ENCODE data around the gene SLC7A1. TPM values are rescaled to one million over a fixed set of nuclear protein-coding genes. Genes with fewer than 3 reads are reported as not detected.

Gene SLC7A1
- total and polyA plus RNA-seq, 10 donors, result 2.2 to 53.8 (median 20.6) TPM

DNA sequence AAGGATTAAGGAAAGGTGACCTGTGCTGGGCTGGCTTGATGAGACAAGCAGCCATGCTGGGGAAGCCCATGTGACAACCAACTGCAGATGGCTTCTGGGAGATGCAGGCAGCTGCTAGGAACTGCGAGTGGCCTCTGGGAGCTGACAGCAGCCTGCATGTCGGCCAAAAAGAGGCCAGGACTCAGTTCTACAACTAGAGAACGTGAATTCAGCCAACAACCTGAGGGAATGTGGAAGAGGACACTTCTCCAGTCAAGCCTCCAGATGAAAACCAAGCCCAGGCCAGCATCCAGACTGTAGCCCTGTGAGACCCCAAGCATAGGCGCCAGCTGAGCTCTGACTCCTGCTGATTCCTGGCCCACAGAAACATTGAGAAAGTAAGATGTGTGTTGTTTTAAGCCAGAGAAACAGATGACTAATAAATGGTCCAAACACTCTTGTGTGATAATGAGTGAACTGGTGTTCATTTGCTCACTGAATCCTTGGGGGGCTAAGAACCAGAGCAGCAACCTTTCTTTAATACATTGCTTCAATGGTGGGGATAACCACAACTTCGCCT, 45.0 kb downstream of the SLC7A1 start:
- H3K4me1 ChIP-seq, result peaks cover 0 to 31% (median 5%) of the 10 kb centered on the region in 6 donors
- intact Hi-C loops (cut with DNase I; ENCODE audit: low total_unique reads), result no loop called here
- H3K27me3 ChIP-seq (replicated peaks in 1 of 7), result no peaks in the 10 kb centered on the region
- WGBS, 5 donors, result 91 to 97% (median 94%) methylated on average over 5 of the region's 5 CpGs
- DNase-seq, result no peak
- peaks cover 0 to 74% (median 35%) of the 10 kb centered on the region in 6 donors for H3K36me3 ChIP-seq
- no peaks in the 10 kb centered on the region for H3K9me3 ChIP-seq
- H3K4me3 ChIP-seq, result no peak overlapping the region
- TF ChIP-seq POLR2A (IDR thresholded peaks at IDR 0.05) (no peak), CTCF (IDR thresholded peaks at IDR 0.05 in 8 of 11, conservative IDR thresholded peaks at IDR 0.05 in 3 of 11) (no peak), POLR2AphosphoS5 (IDR thresholded peaks at IDR 0.05) (no peak)
- no peak overlapping the region for H3K27ac ChIP-seq

GRCh38 chr13:29548722-29549121, 46.8 kb downstream of the SLC7A1 start:
- intact Hi-C loops (cut with DNase I; ENCODE audit: low total_unique reads), result no loop called here
- no peaks in the 10 kb centered on the region for H3K27me3 ChIP-seq (replicated peaks in 1 of 7)
- peak overlapping the region in 2 of 8 donors; percentile 9 to 50 for H3K27ac ChIP-seq
- H3K36me3 ChIP-seq, result peaks cover 0 to 76% (median 35%) of the 10 kb centered on the region in 6 donors
- H3K9me3 ChIP-seq, result no peaks in the 10 kb centered on the region
- H3K4me3 ChIP-seq, result no peak overlapping the region
- TF ChIP-seq CTCF (IDR thresholded peaks at IDR 0.05 in 8 of 11, conservative IDR thresholded peaks at IDR 0.05 in 3 of 11) (no peak), POLR2A (IDR thresholded peaks at IDR 0.05) (no peak), POLR2AphosphoS5 (IDR thresholded peaks at IDR 0.05) (no peak)
- no peak for DNase-seq
- 75 to 88% (median 84%) methylated on average over 7 of the region's 7 CpGs for WGBS, 5 donors
- peaks cover 0 to 32% (median 5%) of the 10 kb centered on the region in 6 donors for H3K4me1 ChIP-seq

- peaks cover 0 to 32% (median 5%) of the 10 kb centered on the region in 6 donors for H3K4me1 ChIP-seq
- DNase-seq, result no peak
- H3K27ac ChIP-seq, result peak overlapping the region in 6 of 8 donors; percentile 5 to 70 (median 32)
- H3K9me3 ChIP-seq, result no peaks in the 10 kb centered on the region
- 46 to 60% (median 56%) methylated on average over 7 of the region's 7 CpGs for WGBS, 5 donors
- no peak for TF ChIP-seq POLR2A (IDR thresholded peaks at IDR 0.05)
- TF ChIP-seq POLR2AphosphoS5 (IDR thresholded peaks at IDR 0.05), result peak in 1 of 3 donors; percentile 75
- TF ChIP-seq CTCF (IDR thresholded peaks at IDR 0.05 in 8 of 11, conservative IDR thresholded peaks at IDR 0.05 in 3 of 11), result no peak
- intact Hi-C loops (cut with DNase I; ENCODE audit: low total_unique reads), result no loop called here
- no peaks in the 10 kb centered on the region for H3K27me3 ChIP-seq (replicated peaks in 1 of 7)
- peaks cover 0 to 60% (median 20%) of the 10 kb centered on the region in 6 donors for H3K36me3 ChIP-seq
- no peak overlapping the region for H3K4me3 ChIP-seq
These were observed 48.3 kb downstream of the SLC7A1 start for GRCh38 chr13:29547153-29547552.

DNA sequence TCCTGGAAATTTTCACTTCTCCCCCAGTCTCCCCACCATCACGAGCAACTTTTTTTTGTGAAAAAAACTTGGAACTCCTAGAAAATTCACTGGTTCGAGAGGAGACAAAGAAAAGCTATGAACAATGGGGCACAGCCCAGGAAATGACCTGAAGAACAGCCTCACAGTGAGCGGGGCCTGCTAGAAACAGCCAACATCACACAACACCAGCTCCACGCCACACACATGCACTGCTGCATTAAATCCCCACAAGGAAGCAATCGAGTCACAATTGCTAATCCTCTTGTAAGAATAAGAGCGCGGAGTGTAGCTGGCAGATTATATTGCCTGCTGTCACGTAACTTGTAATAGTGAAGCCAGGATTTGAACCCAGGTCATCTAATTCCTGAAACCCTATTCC, 48.8 kb downstream of the SLC7A1 start:
- TF ChIP-seq CTCF (IDR thresholded peaks at IDR 0.05 in 8 of 11, conservative IDR thresholded peaks at IDR 0.05 in 3 of 11) (no peak), POLR2AphosphoS5 (IDR thresholded peaks at IDR 0.05) (no peak), POLR2A (IDR thresholded peaks at IDR 0.05) (no peak)
- peaks cover 0 to 55% (median 20%) of the 10 kb centered on the region in 6 donors for H3K36me3 ChIP-seq
- peak overlapping the region in 5 of 8 donors; percentile 4 to 70 (median 38) for H3K27ac ChIP-seq
- no peak for DNase-seq
- H3K27me3 ChIP-seq (replicated peaks in 1 of 7), result no peaks in the 10 kb centered on the region
- no peaks in the 10 kb centered on the region for H3K9me3 ChIP-seq
- intact Hi-C loops (cut with DNase I; ENCODE audit: low total_unique reads), result no loop called here
- H3K4me1 ChIP-seq, result peaks cover 0 to 32% (median 5%) of the 10 kb centered on the region in 6 donors
- 83 to 90% (median 88%) methylated on average over 8 of the region's 8 CpGs for WGBS, 5 donors
- no peak overlapping the region for H3K4me3 ChIP-seq

Measured in spleen (tissue), 11 donors.